HG03196 (cell line): ENCODE data around the gene PERP.
"Not testable (repeated sequence)": the region's sequence is repeated elsewhere in the genome, so short reads cannot be mapped to it uniquely, and the experiment has no call there.

Experiments used
- ATAC-seq: cut with Tn5 transposase; IDR thresholded peaks from one replicate; pipeline ENCODE4 v1.9.1; 2021; ENCODE audit not compliant: unreplicated experiment

The PERP gene

GRCh38 chr6:138107078-138107751, at the start of gene PERP:
Gene PERP, minus strand, starts transcription at chr6:138107419. Its CDS starts 79 bp downstream, at chr6:138107340.
- peak; percentile 78 for ATAC-seq

- ATAC-seq: no peak
Observed at GRCh38 chr6:138155443-138155842, 48.2 kb upstream of the PERP start.

GRCh38 chr6:138146544-138146943, 39.3 kb upstream of the PERP start:
- ATAC-seq: no peak

GRCh38 chr6:138145402-138145801, 38.2 kb upstream of the PERP start:
- peak; percentile 63 for ATAC-seq

GRCh38 chr6:138142806-138143205, 35.6 kb upstream of the PERP start:
- ATAC-seq: no peak

- ATAC-seq: no peak
Observed at GRCh38 chr6:138129190-138129589, 22.0 kb upstream of the PERP start.

GRCh38 chr6:138128096-138128495, 20.9 kb upstream of the PERP start:
- no peak for ATAC-seq

GRCh38 chr6:138124096-138124495, 16.9 kb upstream of the PERP start:
- ATAC-seq: no peak

- no peak for ATAC-seq
Observed at GRCh38 chr6:138119976-138120375, 12.8 kb upstream of the PERP start.

- ATAC-seq: not testable (repeated sequence)
Observed at GRCh38 chr6:138119229-138119628, 12.0 kb upstream of the PERP start.

- no peak for ATAC-seq
Observed at GRCh38 chr6:138117376-138117914, 10.2 kb upstream of the PERP start.

- no peak for ATAC-seq
Observed at GRCh38 chr6:138116661-138116999, 9.4 kb upstream of the PERP start.

GRCh38 chr6:138115877-138116660, 8.8 kb upstream of the PERP start:
- ATAC-seq: peak; percentile 79

- no peak for ATAC-seq
Observed at GRCh38 chr6:138115201-138115600, 8.0 kb upstream of the PERP start.

- no peak for ATAC-seq
Observed at GRCh38 chr6:138113588-138114210, 6.5 kb upstream of the PERP start.

- ATAC-seq: no peak
Observed at GRCh38 chr6:138110229-138110628, 3.0 kb upstream of the PERP start.

GRCh38 chr6:138109042-138109997, 2.1 kb upstream of the PERP start:
- no peak for ATAC-seq

GRCh38 chr6:138107752-138108592, 753 bp upstream of the PERP start:
- peak; percentile 4 for ATAC-seq

- no peak for ATAC-seq
Observed at GRCh38 chr6:138106665-138107077, 548 bp downstream of the PERP start.
